Skin of body (tissue), 2 donors: Measurements from ENCODE around the gene MLIP. TPM values are rescaled to one million over a fixed set of nuclear protein-coding genes. Genes with fewer than 3 reads are reported as not detected.
"Not testable (repeated sequence)": the region's sequence is repeated elsewhere in the genome, so short reads cannot be mapped to it uniquely, and the experiment has no call there.

Experiments used
- DNase-seq: peaks from one replicate; lab custom pipeline; 2025; lab: John Stamatoyannopoulos, UW
- total RNA-seq: library from RNA; depleted of rRNA; stranded (reverse); fragments of >200 nt; gene quantifications from one replicate; pipeline ENCODE4 v1.2.3, GENCODE V29; 2014

Gene MLIP
- total RNA-seq, 1 donor from 2014 or later, result 11.5 TPM

DNA sequence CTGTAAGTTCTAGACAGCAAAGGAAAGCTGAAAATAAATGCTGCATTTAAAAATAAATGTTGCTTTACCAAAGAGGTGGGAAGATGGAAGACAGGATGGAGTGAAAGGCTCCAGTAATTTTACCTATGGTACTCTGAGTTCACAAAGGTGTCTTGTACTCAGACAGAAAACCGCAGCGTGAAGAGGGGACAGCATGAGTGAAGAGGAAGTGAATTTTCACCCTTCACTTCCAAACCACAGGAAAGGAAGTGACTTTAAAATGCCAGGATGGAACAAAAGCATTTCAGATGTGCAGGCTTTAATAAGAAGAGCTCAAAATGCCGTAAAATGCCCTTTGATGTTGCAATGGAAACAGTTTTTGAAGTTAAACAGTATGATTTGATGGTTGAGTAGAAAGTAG, 105.8 kb downstream of the MLIP start:
- DNase-seq, result no peak

DNA sequence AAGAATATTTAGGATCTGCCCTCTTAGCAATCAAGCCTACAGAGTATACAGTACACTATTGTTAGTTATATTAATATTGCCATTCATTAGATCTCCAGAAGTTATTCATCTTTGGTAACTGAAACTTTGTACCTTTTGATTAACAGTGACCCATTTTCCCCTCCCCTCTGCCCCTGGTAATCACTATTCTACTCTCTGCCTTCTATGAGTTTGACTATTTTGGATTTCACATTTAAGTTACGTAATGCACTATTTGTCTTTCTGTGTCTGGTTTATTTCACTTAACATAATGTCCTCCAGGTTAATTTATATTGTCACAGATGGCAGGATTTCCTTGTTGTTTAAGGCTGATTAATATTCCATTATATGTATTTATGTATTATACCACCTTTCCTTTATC, 111.0 kb downstream of the MLIP start:
- DNase-seq, result no peak

DNA sequence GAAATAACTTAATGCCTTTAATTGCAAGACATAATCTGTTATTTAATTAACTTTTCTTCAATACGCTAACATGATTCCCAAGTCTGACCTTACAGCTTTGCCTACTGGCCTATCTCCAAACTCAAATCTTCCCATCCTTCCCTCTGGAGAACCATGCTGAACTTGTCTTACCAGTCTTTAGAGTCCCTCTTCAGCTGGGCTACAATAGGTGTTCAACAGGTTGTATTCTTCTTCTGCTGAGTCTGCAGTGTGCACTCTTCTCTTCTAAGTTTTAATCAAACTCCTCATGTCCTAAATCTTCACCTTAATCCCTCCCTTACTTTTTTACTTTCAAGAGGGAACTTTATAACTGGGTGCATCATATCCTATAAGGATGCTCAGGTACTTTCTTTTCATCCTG, 121.5 kb downstream of the MLIP start:
- DNase-seq, result no peak

DNA sequence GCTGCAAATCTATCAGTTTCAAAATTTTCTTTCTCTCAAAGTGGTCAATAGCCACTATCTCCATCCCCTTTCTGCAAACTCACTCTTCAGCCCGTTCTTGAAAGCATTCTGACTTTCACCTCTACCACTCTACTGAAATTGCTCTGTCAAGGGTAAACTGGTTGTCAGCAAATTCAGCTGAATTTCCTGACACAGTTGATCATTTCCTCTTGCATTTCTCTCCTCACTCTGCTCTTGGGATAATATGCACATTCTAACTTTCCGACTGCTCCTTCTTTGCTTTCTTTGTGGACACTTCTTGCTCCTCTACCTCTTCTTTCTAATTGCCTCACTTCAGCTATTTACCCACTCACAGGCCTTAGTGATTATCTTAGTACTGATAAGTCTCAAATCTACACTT, 123.3 kb downstream of the MLIP start:
- DNase-seq, result no peak

DNA sequence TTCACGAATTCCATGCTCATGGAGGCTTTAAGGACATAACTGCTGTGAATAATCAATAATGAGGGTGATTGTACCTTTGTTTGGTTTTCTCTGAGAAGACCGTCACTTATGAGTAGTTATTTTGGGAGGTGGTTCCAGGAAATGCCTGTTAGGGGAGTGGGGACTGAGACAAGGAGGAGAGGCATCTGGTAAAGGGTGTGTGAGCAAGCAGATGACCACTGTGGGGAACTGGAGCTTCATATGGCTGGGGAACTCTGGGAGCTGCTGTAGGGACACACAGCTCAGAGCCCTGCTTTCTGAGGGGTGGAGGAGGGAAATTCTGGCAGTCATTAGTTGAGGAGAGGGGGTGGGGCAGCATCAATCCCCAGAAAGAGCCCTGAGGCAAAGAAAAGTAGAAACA, 125.7 kb downstream of the MLIP start:
- no peak for DNase-seq

DNA sequence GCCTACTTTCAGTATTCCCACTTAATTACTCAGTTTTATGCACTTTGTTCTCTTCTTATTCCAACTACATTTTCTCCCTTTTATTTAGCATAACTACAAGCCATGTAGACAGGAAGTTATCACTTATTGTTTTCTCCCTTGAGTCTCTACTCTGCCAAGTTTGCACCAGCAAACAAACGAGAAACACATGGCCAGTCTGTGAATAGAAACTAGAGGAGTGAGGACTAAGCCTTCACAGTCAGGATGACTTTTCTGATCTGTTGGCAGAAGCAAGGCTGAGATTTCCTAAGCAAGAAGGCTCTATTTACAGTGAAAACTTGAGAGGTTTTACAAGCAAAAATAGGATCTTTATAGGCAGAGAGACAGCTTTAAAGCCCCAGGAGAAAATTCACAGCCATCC, 127.2 kb downstream of the MLIP start:
- peak; percentile 87 for DNase-seq

DNA sequence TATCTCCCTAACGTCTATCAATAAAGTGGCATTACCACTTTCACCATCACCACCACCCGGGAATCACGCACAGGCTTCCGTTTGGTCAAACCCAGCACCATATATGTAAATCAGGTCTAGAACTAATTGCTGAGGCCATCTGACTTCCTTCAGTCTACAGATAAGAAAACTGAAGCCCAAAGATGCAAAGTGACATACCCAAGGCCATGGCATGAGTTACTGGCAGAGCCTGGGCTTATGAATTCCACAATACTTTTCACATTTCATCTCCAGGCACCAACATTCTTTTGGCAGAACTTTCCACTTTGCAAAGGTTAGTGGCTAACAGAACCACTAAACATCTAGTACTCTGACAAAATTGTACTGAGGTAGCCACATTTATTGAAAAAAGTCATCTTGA, 132.5 kb downstream of the MLIP start:
- DNase-seq, result no peak

DNA sequence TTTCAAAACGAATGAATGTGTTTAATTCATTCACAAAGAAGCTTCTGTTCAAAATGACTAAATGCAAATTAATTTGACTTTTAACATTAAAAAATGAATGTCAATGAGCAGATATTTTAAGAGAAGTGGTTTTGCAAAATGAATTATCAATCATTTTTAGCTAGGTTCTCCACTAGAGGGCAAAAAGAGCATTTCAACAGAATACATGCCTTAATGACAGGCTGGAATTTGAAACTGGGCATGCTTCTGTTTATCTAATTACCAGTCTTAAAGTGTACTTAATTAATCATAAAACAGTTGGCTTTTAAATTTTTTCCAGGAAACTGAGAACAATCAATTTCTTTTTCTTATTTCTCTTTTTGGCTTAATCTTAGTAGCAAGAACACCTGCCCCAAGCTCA, 133.2 kb downstream of the MLIP start:
- no peak for DNase-seq

DNA sequence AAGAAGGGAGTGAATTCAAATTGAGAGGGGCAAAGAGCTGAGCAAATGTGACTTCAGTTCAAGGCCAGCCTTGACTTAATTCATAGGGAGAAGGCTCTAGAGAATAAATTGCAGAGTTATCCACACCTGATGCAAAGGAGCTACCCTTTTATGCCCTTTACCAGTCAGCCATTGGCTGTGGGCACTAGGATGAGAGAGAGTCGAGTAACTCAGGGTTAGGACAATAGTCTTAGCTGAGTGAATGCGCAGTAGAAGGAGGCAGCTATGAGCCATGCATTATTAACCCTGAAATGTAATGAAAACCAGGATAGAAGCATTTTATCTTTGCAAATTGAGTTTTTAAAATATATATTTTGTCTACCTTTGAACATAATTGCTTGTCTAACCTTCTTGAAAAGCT, 134.0 kb downstream of the MLIP start:
- DNase-seq, result no peak

DNA sequence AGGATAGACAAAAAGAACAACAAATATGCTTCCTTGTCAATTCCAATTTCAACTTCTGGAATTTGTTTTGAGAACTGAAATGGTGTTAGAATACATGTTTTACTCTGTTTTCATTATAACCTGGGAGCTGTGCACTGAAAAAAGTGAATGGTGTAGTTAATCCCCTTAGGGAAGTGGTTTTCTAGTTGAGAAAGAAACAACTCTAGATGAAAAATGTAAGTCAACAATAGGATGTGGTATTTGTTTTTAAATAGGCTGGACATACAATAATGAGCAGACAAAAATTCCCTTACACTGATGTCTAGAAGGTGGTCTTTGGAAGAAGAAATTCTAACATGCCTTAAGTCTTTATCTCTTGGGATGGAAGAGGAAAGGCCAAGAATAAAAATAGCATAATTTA, 137.1 kb downstream of the MLIP start:
- no peak for DNase-seq

DNA sequence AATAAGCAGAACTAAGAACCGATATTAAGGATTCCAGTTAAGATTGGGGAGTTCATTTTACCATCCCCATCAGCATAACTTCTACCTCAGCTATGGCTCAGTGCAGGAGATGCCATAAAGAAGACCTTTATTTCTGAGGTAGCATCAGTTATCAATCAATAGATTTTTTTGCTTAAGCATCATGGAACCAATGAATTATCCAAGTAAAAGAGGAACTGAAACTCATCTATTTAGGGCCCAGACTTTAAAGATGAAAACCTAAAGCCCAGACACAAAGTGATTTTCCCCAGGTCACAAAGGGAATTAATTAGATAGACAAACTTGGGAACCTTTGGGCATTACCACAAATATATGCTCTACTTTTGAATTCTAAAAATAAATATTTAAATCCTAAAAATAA, 137.8 kb downstream of the MLIP start:
- DNase-seq, result no peak

DNA sequence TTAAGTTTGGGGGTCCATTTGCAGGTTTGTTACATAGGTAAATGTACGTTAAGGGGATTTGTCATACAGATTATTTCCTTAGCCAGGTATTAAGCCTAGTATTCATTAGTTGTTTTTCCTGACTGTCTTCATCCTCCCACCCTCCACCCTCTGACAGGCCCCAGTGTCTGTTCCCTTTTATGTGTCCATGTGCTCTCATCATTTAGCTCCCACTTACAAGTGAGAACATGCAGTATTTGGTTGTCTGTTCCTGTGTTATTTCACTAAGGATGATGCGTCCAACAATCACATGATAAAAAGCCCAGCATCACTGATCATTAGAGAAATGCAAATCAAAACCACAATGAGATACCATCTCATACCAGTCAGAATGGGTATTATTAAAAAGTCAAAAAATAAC, 138.6 kb downstream of the MLIP start:
- not testable (repeated sequence) for DNase-seq

DNA sequence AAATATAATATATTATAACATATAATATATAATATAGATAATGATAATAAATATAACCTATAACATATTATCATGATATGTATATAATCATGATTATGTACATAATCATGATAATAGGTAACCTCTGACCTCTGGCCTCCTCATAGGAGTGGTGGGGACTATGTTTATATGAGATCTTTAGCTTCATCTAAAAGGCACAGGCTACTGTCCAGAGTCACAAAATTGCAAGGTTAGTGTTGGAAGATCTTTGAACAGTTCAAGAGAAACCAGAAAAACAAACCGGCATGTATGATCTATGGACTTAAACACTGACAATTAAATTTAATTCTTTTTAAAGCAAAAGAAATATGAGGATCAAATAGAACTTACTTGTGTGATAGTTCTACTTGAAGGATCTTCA, 141.3 kb downstream of the MLIP start:
- no peak for DNase-seq

DNA sequence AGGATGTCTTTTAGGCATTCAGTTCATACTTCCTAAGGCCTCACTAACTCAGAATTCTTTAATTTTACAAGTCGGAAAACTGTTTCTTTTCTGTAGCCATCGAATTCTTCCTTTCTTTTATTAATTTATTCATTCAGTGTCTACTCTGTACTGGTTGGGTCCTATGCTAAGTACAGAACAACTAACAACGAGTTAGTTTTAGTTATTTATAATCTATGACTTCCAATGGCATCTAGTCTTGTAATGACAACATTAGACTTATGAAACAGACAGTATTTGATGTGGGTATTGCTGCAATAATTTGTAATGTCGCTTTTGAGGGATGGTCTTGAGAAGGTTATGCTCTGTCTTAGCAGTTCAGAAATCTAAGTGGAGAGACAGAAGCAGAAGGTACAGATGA, 141.7 kb downstream of the MLIP start:
- no peak for DNase-seq

DNA sequence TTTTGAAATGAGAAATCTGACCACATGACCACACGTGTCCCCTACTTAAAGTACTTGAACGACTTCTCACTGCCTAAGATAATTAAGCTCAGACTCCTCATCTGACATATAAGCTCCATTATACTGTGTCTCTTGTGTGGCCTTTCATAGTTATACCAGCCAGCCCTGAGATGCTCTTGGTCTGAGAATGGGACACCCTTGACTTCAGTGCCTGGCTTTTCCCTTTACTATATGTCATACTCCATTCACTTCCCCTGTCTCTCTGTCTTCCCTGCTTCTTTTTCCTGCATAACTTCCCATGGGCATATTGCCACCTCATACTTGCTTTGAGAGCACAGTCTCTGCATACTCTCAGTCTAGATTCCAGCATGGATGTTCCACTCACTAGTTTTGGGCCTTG, 143.6 kb downstream of the MLIP start:
- no peak for DNase-seq

DNA sequence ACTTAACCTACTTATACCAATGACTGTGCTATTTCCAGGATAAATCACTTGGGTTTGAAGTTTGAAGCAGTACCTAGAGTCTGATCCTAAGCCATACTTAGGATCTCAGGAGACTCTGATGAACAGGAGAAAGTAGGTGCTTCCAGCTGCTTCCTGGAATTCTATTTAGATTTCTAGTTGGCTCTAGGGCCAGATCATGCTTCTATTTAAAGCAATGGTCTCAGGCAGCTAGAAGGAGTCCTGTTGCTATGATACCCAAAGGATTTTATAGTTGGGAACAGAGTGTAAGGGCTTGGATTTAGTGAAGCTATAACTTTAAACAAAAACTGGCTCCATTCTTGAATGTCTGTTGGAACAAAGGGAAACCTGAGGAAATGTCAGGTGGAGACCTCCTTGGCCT, 144.6 kb downstream of the MLIP start:
- no peak for DNase-seq

DNA sequence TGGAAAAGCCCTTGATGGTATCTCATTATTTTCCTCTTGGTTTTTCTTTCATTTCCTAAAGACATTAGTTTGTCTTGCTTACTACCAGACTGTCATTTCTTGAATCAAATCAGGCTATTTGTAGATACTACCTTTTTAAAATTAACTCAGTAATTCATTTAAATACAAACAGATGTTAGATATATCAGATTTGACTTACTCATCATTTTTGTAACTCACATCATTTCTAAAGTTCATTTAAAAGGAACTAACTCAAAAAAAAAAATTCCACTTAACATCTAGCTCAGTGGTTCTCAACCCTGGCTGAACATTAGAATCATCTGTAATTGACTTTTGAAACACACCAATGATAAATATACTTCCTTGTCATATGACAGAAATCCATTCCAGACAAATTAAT, 148.8 kb downstream of the MLIP start:
- DNase-seq, result no peak

DNA sequence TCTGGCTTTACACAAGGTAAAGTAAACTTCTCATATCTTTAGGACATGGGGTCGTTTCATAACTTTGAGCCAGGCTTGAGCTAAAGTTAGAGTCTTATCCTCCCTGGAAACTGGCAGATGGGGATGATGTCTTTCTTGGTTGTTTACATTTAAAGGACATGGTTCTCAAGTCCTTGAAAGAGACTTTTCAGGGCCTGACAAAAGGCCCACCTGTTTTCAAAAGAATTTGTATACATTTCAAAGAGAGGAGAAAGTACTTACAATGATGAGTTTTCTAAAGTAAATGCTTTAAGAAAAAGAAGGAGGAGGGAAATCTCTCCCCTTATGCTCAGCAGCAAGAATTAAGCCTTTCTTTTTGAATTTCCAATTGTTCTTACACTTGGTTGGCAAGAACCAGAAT, 151.3 kb downstream of the MLIP start:
- no peak for DNase-seq

DNA sequence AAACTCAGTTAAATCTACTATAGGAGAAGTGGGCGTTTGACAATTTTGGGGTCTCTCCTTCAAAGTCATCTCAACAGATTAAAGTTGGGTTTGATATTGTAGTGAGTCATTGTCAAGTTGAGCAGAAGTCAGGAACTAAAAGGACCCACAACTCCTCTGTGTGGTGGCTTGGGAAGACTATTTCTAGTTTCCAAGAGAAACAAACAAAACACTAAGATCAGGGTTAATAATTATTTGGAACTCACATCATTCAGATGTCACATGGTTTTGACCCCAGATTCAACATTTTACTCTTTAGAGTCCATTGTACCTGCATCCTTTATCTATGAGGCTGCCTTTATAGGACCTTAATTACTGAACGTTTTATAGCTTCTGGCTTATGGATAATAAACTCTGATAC, 151.7 kb downstream of the MLIP start:
- no peak for DNase-seq

DNA sequence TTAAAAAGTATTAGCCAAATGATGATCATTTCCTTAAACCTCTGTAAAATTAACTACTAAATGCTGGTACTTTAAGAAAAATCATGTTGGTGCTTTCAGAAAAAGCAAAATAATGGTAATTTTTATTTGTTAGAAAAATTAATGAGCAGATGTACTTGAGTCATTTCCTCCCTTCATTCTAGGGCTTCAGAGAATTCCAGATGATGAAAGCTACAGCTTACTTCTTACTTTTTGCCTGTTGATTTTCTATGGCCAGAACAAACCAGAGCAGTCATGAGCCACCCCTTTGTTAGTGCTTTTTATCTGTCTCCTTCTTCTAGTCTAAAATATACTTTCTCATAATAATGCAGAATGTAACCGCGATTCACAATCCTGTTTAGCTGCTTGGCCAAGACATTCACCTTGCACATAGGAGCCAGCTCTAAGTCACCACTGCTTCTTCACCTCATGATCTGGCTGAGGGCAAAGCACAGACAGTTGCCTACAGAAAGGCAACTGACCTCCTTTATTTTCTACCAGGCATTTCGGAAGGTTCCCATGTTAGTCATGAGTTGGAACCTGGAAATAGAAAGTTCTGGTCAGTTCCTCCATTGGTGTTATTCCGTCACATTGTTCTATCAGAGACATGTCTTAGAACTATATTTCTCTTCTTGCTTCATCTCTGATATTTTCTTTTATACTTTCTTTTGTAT, 153.5 kb downstream of the MLIP start:
- DNase-seq, result no peak

DNA sequence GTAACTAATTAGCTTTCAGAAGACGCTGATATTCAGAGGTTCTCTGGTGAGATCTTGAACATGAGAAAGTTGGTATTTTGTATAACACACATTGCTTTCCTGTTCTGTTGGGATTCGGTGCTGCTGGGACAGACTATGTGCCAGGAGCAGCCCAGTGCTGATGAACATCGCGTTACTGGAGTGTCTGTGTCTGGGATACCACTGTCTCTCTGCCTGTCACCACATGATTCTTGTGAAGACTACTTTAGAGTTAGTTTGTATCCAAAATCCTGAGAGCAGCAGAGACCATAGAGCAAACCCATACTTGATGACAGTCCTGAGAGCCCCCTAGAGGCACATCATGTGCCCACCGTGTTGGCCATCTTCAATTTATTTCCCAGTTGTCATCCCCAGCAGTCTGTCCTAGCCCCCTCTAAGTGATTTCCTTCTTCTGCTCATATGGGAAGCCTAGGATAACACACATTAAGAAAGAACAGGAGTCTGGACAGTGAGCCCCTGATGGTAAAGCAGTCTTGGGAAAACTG, 155.2 kb downstream of the MLIP start:
- DNase-seq, result no peak

DNA sequence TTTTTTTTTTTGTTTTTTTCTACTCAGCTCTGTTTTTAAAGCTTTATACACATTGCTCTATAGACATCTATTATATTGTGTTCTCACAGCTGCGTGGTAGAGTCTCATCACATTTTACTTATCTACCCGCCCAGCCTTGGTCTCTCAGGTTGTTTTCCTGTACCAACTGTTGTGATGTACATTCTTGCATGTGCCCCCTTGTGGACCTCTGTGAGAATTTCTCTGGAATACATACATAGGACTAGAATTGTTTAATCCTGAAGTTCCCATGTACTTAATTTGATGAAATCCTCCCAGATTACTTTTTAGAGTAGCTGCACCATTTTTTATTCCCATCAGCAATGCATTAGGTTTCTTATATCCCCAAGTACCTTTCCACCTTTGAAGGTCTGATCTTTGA, 156.6 kb downstream of the MLIP start:
- DNase-seq, result no peak

DNA sequence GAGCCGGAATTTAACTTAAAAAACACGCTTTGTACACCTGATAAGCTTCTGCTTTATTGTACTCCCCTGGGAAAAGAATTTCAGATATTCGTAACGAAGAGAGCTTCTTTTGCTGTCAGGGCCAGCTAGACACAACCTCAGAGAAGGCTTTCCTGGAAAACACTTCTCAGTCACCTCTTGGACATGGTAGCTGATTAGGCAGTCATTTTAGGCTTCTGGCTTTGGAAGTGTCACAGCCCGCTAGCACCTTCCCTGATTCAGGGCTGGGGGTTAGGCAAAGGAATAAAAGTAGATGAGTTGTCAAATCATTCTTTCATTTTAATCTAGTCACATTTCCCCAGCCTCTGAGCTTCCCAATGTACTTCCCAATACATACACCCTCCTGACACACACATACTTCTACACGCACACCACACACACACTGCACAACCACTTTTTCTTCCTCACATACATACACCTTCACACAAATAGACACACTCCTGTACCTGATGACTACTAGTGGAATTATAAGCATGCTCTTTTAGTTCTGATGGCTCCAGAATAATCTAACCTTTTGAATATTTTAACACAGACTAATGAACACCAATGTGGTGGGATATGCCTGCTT, 162.1 kb downstream of the MLIP start:
- DNase-seq, result no peak

DNA sequence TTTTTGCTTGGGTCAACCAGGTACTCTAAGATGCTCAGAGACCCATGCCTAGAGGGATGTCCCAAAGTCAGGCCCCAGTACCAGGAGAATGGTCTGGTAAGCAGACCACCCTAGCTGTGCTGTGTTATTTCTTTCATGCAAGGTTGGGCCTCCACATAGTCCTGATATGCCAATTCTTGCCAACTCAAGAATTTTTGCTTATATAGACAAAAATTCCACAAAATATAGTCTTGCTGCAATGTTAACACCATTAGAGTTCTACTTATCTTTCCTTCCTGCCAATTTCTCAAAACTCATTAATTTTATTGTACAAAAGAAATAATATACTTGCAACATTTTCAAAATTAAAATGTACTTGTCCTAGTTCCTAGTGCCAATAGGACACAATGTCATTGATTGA, 163.1 kb downstream of the MLIP start:
- no peak for DNase-seq
